Measurements from ENCODE around the gene C1orf167.

DNA sequence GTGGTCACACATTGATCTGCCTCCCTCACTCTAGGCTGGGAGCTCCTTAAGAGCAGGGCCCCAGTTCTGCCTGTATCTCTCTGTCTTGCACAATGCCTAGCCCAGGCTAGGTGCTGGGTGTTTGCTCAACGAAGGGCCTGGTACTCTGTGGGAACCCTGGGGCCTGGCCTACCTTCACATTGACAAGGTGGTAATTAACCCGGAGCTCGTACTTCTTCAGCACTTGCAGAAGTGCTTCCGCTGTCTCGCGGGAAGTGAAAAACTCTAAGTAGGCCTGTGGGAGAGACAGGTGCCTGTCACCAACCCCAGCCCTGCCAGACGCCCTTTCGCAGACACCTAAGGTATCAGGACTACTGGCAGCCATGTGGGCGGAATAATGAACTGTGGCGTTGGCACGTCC is 30.1 kb downstream of the C1orf167 start:
- no peak for TF ChIP-seq POLR2A (IDR thresholded peaks at IDR 0.05)
- TF ChIP-seq, protein P1, sequence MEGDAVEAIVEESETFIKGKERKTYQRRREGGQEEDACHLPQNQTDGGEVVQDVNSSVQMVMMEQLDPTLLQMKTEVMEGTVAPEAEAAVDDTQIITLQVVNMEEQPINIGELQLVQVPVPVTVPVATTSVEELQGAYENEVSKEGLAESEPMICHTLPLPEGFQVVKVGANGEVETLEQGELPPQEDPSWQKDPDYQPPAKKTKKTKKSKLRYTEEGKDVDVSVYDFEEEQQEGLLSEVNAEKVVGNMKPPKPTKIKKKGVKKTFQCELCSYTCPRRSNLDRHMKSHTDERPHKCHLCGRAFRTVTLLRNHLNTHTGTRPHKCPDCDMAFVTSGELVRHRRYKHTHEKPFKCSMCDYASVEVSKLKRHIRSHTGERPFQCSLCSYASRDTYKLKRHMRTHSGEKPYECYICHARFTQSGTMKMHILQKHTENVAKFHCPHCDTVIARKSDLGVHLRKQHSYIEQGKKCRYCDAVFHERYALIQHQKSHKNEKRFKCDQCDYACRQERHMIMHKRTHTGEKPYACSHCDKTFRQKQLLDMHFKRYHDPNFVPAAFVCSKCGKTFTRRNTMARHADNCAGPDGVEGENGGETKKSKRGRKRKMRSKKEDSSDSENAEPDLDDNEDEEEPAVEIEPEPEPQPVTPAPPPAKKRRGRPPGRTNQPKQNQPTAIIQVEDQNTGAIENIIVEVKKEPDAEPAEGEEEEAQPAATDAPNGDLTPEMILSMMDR (IDR thresholded peaks at IDR 0.05), result no peak

Data from uterus (tissue), 2 donors.